Stomach (tissue), 9 donors: ENCODE measurements around the gene SORCS2. TPM values are rescaled to one million over a fixed set of nuclear protein-coding genes. Genes with fewer than 3 reads are reported as not detected.

Experiments
- DNase-seq, 2 donors: peaks; one replicate each; pipeline versions ENCODE4 v3.0.0 to v3.0.0-alpha.2; 2013 to 2019
- H3K27ac ChIP-seq, 5 donors: fragments of 200-600 bp in 4 of 5; sonication (generic) in 4 of 5; one replicate each; pipeline ENCODE4 v1.5.1; 2013 to 2019; ENCODE audit warnings: mild to moderate bottlenecking in 1 of 5, moderate library complexity in 1 of 5
- H3K27me3 ChIP-seq, 3 donors: fragments of 200-600 bp; sonication (generic); one replicate each; pipeline ENCODE4 v1.5.1; 2017 to 2019; ENCODE audit warnings: mixed run types in 1 of 3
- H3K36me3 ChIP-seq, 4 donors: fragments of 200-600 bp; sonication (generic); 1 replicate in 3 of 4; 2 replicates in 1 of 4; pipeline ENCODE4 v1.5.1; 2016 to 2019
- H3K4me1 ChIP-seq, 4 donors: fragments of 200-600 bp; sonication (generic); one replicate each; pipeline ENCODE4 v1.5.1; 2016 to 2019
- H3K4me3 ChIP-seq, 4 donors: fragments of 200-600 bp; sonication (generic) in 3 of 4; one replicate each; pipeline ENCODE4 v1.5.1; 2016 to 2019; ENCODE audit warnings: mild to moderate bottlenecking in 1 of 4
- H3K9me3 ChIP-seq, 4 donors: fragments of 200-600 bp; sonication (generic); one replicate each; pipeline ENCODE4 v1.5.1; 2016 to 2019
- CTCF ChIP-seq, 7 experiments: fragments of 450-650 bp in 4 of 7; fragments of 200-600 bp in 3 of 7; sonication (generic) in 3 of 7; IDR thresholded peaks; one replicate each; pipeline ENCODE4 v1.5.1; 2016 to 2019; ENCODE audit warnings: antibody characterized with exemption in 7 of 7, control low read depth in 2 of 7, mild to moderate bottlenecking in 1 of 7
- EP300 ChIP-seq: sonication (generic); formaldehyde crosslinking; IDR thresholded peaks from one replicate; pipeline ENCODE4 v1.6.1; 2017; ENCODE audit warnings: antibody characterized with exemption
- POLR2A ChIP-seq, 4 donors: fragments of 450-650 bp; IDR thresholded peaks; one replicate each; pipeline ENCODE4 v1.6.1; 2016; ENCODE audit warnings: antibody characterized with exemption in 4 of 4, control low read depth in 2 of 4, mild to moderate bottlenecking in 1 of 4, moderate library complexity in 1 of 4
- POLR2AphosphoS5 ChIP-seq, 3 donors: sonication (generic); formaldehyde crosslinking; IDR thresholded peaks; one replicate each; pipeline ENCODE4 v1.6.1; 2016; ENCODE audit warnings: antibody characterized with exemption in 3 of 3
- WGBS, 5 donors: extraction: QIAGEN DNeasy Blood & Tissue Kit in 3 of 5; methylation state at CpG; one replicate each; pipeline versions ENCODE4 v1.1.5 to v1.1.7; 2013 to 2018; 5-methylcytosine and 5-hydroxymethylcytosine counted together
- intact Hi-C: fragments of 100-400 bp; cut with DNase I; formaldehyde crosslinking; loops from one replicate; pipeline ENCODE4 v1.15.1; 2023; ENCODE audit warnings: low total_unique reads
- polyA plus RNA-seq, 3 donors: library from polyadenylated mRNA; stranded (reverse); fragments of 200-250 nt; gene quantifications; one replicate each; pipeline ENCODE4 v1.2.3, GENCODE V29; 2013
- total RNA-seq, 5 donors: library from RNA; depleted of rRNA; stranded (reverse); fragments of >200 nt; gene quantifications; one replicate each; pipeline versions ENCODE4 v1.1.0 to v1.2.3, GENCODE V29; 2014 to 2016
- donor health status: healthy with polysubstance abuse.
- donor health status: Bipolar disorder and iron deficiency.
- donor health status: healthy.

Gene SORCS2
- total and polyA plus RNA-seq, 8 donors: under 0.01 to 13.0 (median 0.50) TPM; not detected in 1

- WGBS, 5 donors: 76 to 88% (median 84%) methylated on average over 6 of the region's 6 CpGs
- Histone ChIP-seq H3K36me3 (no peaks in the 10 kb centered on the region), H3K4me3 (no peak overlapping the region), H3K9me3 (peaks cover 0 to 12% (median 7%) of the 10 kb centered on the region in 4 donors), H3K4me1 (peaks cover 0 to 7% (median 0%) of the 10 kb centered on the region in 4 donors), H3K27ac (no peak overlapping the region), H3K27me3 (peaks cover 0 to 19% (median 0%) of the 10 kb centered on the region in 3 donors)
- TF ChIP-seq EP300 (no peak), POLR2A (IDR thresholded peaks at IDR 0.05) (no peak), POLR2AphosphoS5 (IDR thresholded peaks at IDR 0.05) (no peak)
- intact Hi-C loops: no loop called here
- DNase-seq: peak in 1 of 2 donors; percentile 40
These were observed 45.5 kb downstream of the SORCS2 start for GRCh38 chr4:7237873-7238272.

- H3K27ac ChIP-seq: no peak overlapping the region
- peaks cover 0 to 12% (median 7%) of the 10 kb centered on the region in 4 donors for H3K9me3 ChIP-seq
- no peak overlapping the region for H3K4me3 ChIP-seq
- H3K27me3 ChIP-seq: peaks cover 0 to 15% (median 0%) of the 10 kb centered on the region in 3 donors
- peak in 1 of 2 donors; percentile 28 for DNase-seq
- 89 to 94% (median 92%) methylated on average over 2 to 12 of the region's 12 CpGs for WGBS, 5 donors
- intact Hi-C loops: no loop called here
- TF ChIP-seq EP300 (no peak), POLR2AphosphoS5 (IDR thresholded peaks at IDR 0.05) (no peak), POLR2A (IDR thresholded peaks at IDR 0.05) (no peak), CTCF (IDR thresholded peaks at IDR 0.05) (no peak)
- H3K36me3 ChIP-seq: no peaks in the 10 kb centered on the region
- peaks cover 0 to 10% (median under 1%) of the 10 kb centered on the region in 4 donors for H3K4me1 ChIP-seq
These were observed 46.1 kb downstream of the SORCS2 start for GRCh38 chr4:7238300-7238960.

- no peak for DNase-seq
- H3K4me1 ChIP-seq: peaks cover 0 to 18% (median 4%) of the 10 kb centered on the region in 4 donors
- H3K27ac ChIP-seq: no peak overlapping the region
- H3K36me3 ChIP-seq: no peaks in the 10 kb centered on the region
- peaks cover 0 to 12% (median 7%) of the 10 kb centered on the region in 4 donors for H3K9me3 ChIP-seq
- H3K4me3 ChIP-seq: no peak overlapping the region
- WGBS, 5 donors: 57 to 74% (median 71%) methylated on average over 15 of the region's 15 CpGs
- H3K27me3 ChIP-seq: peaks cover 0 to 15% (median 0%) of the 10 kb centered on the region in 3 donors
- intact Hi-C loops: no loop called here
- no peak for TF ChIP-seq EP300
- TF ChIP-seq CTCF (IDR thresholded peaks at IDR 0.05): no peak
- TF ChIP-seq POLR2A (IDR thresholded peaks at IDR 0.05): no peak
- no peak for TF ChIP-seq POLR2AphosphoS5 (IDR thresholded peaks at IDR 0.05)
These were observed 46.9 kb downstream of the SORCS2 start for GRCh38 chr4:7239101-7239820.

GRCh38 chr4:7239844-7240243 lies 47.5 kb downstream of the SORCS2 start:
- intact Hi-C loops: no loop called here
- H3K9me3 ChIP-seq: peaks cover 0 to 12% (median 7%) of the 10 kb centered on the region in 4 donors
- H3K27ac ChIP-seq: no peak overlapping the region
- no peak overlapping the region for H3K4me3 ChIP-seq
- TF ChIP-seq EP300 (no peak), POLR2A (IDR thresholded peaks at IDR 0.05) (no peak), CTCF (IDR thresholded peaks at IDR 0.05) (no peak), POLR2AphosphoS5 (IDR thresholded peaks at IDR 0.05) (no peak)
- 32 to 66% (median 53%) methylated on average over 13 of the region's 13 CpGs for WGBS, 5 donors
- peaks cover 0 to 15% (median 0%) of the 10 kb centered on the region in 3 donors for H3K27me3 ChIP-seq
- peaks cover 0 to 23% (median 4%) of the 10 kb centered on the region in 4 donors for H3K4me1 ChIP-seq
- no peak for DNase-seq
- H3K36me3 ChIP-seq: no peaks in the 10 kb centered on the region
